Hematopoietic multipotent progenitor cell treated with erythropoietin and hydrocortisone succinate and interleukin-3 and kit ligand, for 15 days (in vitro differentiated cells): Measurements from ENCODE around the gene BMPR1B.

Source experiments
- DNase-seq: peaks from one replicate; pipeline ENCODE4 v3.0.0-alpha.2; 2015; ENCODE audit warnings: low spot score

Gene BMPR1B

DNA sequence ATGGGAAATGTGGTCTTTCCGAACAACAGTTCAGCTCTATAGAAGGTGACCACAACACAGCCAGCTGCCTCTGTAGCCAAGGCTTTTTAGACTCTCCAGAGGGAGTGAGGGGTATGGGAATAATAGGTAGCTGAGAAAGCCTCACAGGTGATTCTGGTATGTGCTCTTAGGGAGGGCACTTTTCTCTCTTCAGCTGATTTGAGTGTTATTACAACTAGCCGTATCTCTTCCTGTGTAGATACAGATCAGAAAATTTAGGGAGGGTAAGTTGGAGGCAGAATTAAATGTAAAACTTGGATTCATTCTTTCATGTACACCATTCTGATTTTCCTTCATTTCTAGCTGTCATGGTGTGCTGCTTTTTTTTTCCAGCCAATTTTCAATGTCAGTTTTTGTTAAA lies 154.9 kb downstream of the BMPR1B start:
- DNase-seq = no peak

DNA sequence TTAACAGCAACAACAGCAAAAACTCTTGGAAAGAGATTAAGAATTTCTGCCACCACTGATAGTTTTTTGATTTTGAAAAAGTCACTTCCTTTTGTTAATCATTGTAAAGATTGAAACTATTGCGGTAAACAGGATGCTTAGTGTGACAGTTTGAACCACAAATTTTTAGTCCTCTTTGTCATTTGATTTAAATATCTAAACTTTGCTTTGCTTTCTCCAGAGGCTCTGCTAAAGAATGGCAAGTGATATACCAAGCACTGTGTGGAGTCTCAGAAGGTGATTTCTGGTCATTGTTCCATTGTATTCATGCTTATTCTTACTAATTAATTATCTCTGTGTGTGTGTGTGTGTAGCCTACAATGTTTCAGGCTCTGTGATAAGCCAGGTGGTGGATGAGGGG lies 155.6 kb downstream of the BMPR1B start:
- no peak for DNase-seq

DNA sequence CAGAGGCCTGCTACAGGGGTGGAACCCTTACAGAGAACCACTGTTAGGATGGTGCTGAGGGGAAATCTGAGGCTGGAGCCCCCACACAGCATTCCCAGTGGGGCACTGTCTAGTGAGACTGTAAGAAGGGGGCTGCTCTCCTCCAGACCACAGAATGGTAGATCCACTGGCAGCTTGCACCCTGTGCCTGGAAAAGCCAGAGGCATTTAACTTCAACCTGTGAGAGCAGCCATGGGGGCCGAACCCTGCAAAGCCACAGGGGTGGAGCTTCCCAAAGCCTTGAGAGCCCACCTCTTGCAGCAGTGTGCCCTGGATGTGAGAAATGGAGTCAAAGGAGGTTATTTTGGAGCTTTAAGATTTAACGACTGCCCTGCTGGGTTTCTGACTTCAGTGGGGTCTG lies 159.4 kb downstream of the BMPR1B start:
- DNase-seq = no peak

DNA sequence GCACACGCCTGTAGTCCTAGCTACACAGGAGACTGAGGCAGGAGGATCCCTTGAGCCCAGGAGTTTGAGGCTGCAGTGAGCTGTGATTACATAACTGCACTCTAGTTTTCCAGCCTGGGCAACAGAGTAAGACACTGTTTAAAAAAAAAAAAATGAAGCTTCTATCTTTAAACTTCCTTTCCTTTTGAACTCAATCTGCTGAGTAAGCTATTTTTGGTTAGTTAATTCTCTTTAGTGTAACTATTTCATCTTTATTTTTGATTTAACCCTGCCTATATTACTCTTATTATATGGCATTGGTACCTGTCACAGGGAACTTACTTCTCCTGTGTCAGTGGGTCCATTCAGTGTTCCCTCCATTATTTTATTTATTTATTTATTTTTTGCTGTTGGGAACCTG lies 160.8 kb downstream of the BMPR1B start:
- no peak for DNase-seq

DNA sequence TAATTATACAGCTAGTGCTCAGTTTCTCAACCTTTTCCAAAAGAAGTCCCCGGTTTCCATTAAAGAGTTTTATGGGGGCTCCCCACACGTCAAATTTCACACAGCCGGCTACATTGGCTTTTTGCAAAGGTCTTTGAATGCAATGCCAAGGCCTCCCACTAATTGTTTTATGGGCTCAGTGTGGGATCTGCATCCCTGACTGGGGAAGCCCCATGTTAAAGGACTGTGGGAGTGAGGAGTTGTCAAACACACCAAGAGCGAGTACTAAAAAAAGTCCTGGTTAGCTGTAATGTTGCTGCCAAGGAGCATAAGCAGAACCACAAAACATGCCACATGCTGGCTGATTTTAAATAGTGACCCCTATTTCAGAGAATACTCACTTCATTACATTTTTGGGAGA lies 162.6 kb downstream of the BMPR1B start:
- DNase-seq = no peak

DNA sequence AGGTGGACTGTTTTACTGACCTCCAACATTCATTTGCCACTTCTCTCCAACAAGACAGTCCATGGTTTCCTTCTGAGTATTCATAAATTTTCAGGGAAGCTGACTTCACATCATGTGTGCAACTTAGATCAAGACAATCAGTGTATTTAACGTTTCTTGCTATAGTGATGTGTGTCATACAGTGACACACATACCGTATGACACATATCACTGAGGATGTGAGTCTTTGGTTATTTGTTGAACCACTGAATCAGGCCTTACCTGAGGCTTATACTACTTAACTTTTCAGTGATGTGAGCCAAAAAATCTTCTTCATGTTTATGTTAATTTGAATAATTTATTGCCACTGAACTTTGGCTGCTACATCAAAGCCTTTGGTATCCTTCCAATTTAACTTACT lies 166.8 kb downstream of the BMPR1B start:
- DNase-seq = no peak

DNA sequence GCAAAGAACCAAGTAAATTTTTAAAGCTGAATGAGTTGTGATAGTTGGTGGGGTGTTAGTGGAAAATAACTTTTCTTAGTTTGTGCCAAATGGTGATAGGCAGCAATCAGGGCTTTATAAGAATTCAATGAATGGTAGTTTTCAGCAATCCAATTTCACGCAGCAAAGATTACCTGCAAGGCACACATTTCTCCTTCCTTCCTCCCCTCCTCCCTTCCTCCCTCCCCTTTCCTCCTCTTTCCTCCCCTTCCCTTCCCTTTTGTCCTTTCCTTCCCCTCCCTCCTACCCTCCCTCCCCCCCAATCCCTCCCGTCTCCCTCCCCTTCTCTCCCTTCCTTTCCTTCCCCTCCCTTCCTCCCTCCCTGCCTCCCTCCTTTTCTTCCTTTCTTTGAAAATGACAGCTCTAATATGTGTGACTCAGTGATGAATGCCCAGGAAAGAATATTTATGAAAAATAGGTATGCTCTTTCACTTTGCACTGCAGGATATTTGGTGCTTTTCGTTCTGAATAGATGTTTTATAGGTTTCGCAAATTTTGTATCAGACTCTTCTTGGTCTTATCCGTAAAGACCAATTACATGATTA lies 168.1 kb downstream of the BMPR1B start:
- DNase-seq = no peak

DNA sequence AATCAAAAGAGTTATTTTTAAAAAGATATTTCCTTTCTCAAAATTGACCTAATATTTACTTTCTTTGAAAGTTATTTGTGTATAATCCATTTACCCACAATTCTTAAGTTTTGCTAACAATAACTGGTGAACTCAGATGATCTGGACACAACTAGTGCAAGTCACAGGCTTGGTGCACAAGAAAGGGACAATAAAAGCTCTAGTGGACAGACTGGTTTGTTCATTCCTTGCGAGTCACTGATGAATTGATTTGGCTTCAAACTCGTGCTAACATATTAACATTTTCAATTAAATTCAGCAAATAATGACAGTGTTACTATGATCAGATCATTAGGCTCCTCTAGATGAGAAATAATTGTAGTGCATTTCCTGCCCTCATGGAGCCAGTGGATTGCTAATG lies 169.2 kb downstream of the BMPR1B start:
- DNase-seq = no peak

DNA sequence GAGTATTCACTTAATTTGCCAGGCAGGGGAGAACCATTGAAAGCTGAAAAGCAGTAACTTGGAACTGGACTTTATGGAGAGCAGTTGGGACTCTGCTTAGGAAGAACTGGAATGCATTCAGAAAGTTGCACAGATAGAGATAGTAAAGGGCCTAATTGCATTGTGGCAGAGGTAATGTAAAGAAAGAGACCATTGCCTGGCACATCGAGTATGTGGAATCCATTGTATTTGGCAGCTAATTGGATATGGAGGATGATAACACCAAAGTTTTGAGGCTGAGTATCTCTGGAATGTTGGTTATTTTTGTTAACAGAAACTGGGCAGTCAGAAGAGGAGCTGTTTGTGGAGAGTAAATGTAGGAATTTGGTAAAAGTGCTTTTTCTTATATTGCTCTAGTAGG lies 169.9 kb downstream of the BMPR1B start:
- no peak for DNase-seq

DNA sequence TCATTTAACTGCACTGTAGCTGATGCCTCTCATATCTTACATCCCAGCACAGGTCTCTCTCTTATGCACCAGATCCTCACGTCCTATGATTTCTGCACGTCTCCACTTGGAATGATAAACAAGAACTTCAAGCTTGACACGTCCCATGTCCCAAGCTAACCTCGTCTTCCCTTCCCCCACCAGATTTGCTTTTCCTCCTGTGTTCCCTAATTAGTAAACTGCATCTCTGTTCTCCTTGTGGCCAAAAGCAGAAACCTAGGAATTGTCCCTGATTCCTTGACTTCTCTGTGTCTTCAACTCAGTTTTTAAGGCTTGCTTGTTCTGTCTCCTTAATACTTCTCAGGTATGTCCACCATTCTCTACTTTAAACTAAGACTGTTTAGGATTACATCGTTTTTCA lies 171.9 kb downstream of the BMPR1B start:
- DNase-seq = no peak

DNA sequence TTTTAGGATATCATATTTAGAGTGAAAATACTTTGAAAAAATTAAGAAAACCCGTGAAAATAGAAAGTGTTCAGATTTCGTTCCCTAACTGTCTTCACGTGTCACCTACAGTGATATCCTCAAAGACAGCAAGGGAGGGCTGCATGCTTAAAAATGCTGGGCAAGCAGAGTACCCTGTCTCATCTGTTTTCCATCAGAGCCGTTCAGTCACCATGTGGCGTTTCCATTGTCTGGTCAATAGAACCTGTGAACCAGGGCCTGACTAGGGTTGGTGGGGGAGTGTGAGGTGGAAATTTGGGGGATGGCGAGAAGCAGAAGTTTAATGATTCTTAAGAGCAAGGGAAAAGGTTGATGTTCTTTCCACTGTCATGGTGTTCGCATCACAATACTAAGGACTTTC lies 173.9 kb downstream of the BMPR1B start:
- DNase-seq = no peak

DNA sequence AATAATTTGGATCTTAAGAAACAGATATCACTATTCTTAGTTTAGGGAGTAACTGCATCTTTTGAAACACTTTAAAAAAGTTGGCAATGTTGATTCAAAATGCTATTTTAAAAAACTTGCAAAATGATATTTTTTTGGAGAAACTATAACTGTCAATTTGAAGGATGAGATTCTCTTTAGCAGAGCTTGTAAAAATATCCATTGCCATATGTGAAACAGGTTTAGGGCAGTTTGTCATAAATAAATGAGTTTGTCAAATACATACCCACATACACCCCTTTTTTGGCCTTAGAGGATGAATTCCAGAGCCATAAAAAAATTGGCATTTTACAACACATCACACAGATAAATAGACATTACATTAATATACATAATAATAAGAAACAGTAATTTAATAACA lies 174.6 kb downstream of the BMPR1B start:
- no peak for DNase-seq

DNA sequence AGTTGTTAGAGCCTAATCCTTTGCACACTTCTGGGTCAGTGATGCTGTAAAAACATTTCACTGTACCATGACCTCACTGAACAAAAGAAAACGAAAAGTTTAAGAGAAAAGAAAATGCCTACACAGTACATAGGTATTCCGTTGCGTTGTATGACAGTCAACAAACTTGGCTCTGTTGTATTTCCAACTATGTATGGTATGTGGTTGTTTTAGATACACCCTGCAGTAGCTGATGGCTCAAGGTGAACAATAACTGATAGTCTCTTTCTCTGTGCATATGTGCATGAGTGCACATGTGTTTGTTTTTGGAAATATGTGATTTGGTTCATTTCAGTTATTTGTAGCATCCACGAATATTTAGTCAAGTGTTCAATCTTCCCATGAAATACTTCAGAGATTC lies 176.0 kb downstream of the BMPR1B start:
- no peak for DNase-seq

DNA sequence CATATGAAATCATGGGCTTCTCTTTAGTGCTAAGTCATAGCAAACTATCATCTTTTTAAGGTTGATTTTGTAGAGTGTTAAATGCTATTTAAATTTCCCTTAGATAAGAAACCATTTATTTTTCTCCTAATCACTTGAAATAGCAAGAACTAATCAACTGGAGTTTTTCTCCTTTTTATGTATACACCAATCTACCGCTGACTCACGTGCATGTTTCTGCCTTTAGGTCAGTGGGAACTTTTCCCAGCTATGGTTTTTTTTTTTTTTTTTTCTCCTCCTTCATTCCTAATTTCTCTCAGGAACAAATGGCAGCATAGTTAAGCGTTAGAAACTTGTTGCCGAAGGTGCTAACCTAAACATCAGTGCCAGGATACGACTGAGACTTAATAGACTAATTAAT lies 176.4 kb downstream of the BMPR1B start:
- no peak for DNase-seq

DNA sequence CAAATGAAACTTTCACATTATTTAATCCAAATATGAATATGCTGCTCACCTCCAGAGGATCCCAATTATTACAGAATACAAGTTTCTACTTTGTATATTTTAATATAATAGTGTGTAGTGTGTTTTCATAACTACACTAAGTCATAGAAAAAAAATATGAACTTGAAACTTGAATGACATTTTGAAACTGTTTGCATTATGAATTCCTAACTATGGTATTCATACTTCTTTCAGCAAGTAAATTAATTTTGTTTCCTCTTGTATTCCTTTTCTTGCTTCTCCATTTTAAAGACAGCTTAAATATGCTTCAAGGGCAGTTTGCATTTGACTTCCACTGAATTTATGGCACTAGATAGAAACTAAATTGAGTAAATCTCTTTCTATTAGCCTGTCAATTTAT lies 177.1 kb downstream of the BMPR1B start:
- DNase-seq = no peak

DNA sequence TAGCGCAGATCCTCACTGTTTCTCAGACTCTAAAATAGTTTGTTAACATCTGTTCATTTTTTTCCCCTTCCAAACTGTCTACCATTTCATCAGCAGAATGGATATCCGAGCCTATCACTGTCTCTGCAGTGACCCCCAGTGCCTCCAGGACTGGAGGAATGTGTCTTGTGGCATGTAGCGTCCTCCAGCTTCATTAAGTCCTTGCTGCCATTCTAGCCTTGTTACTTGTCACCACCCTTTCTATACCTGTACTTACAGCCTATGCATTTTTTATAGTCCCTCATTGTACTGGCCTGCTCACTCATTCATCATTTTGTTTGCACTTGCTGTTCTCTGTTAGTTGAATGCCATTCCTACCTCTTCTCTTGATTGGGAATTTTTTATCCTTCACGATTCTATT lies 179.1 kb downstream of the BMPR1B start:
- no peak for DNase-seq

DNA sequence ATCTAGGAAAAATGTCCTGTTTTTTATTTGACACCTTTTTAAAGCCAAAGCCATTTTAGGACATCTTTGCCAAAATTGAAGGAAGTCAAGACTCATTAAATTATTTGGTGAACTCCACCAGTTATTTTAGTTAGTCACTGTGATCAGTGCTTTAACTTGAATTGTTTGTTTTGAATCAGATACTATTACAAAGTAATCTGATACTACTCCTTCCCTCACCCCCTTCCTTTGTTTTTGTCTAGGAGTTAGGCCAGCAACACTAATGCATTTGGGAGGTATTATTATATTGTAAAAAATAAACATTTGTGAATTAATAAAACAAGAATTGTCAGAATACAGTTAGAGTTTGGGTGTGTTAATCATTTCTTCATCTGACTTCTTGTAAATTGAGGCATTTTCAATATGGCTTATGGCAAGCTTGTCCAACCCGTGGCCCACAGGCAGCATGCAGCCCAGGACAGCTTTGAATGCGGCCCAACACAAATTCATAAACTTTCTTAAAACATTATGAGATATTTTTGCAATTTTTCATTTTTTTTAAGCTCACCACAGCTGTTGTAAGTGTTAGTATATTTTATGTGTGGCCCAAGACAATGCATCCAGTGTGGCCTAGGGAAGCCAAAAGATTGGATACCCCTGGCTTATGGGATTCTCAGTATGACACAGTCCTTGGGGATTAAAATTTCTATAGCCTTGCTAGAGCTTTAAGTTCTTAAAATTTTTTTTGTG lies 182.2 kb downstream of the BMPR1B start:
- DNase-seq = no peak

DNA sequence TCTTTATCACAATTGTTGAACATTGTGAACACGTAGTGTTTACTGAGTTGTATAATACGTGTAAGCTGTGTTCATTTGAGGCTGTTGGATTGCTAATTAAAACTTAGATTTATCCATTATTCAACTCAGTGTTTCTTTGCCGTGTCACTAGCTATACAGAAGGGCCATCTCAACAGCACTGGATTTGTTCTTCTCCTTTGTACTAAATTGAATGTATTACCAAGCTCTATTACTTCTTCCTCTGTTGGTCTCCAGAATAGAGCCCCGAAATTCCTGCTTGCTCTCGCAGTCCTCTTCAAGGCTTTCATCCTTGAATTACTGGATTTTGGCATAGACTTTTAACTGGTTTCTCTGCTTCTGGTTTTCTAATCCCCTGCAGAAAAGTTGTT lies 182.8 kb downstream of the BMPR1B start:
- DNase-seq = no peak

DNA sequence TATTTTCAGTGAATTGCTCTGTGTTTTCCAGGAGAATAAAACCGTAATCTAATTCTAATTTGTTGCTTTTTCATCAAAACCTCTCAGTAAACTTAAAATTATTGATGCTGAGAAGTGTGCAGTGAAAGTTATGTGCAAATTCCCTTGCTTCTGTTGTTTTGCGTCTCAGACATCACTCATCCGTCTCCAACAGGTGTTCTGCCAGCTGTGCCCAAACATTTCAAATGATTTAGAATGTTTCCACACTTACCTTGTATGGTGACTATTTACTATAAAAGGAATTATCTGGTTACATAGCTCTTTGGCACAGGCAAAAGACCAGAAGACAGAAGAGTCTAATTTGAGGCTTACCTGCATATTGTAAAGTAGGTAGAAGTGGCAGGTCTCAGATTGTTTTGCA lies 184.0 kb downstream of the BMPR1B start:
- no peak for DNase-seq

DNA sequence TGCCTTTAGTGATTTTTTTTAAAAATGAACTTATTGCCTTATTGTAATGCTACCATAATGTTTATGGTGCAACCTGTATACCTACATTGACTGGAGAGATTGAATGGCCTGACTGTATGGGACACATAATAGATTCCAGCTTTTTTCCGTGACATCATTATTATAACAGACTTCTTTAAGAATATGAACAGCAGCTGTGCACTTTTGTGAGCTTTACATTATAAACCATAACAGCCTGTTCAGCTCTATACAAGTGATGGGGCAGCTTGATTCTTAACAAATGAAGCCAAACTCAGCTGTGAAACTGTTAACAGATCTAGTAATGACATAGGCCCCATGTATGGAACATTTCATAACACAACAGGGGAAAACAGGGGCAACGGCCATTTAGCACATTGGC lies 187.0 kb downstream of the BMPR1B start:
- no peak for DNase-seq

DNA sequence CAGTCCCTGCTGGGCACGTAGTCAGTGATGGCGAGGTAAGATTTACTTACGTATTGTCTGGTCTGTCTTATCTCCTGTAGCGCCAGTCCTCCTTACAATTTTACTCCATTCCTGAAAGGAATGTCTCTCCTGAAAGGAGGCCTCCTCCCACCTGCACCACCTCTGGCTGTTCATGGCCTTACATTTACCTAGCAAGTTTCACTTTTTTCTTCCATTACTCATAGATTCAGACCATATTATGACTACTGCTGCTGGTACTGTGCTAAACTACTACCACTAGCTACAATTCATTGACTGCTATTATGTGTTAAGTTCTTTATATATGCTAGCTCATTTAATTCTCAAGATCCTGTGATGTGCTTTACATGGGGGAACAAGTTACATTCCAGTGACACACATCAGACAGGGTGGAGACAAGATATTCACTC lies 189.9 kb downstream of the BMPR1B start:
- DNase-seq = no peak

DNA sequence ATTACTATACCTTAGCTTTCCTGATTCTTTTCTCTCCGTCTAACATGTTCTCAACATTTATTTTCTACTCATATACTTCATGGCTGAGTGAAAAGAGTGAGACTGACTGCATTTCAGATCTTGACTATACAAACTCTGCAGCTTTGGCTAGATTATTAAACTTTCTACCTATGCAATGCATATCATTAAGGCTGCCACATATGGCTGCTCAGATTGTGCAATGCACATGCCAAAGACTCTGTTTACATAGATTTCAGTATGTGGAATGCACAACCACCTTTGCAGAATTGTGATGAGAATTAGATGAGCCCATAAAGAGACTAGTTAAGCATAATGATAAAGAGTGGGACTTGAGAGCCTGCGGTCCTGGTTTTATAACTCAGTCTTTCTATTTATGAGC lies 196.5 kb downstream of the BMPR1B start:
- no peak for DNase-seq

DNA sequence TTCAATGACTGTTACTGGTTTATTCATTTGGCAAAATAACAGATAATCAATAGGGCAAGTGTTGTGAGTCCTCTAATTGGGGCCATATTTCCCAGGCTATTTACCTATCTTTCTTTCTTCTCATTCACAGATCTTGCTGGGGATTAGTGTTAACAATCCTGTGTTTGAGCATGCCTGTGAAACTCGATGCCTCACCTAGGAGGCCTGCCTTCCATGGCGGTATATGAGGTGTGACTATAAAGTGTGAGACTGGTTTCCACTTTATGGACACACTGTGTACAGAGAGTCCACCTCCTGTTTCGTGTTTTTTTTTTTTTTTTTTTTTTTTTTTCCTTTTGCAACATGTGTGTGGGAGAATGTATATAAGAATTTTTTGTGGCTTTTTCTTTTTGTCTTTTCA lies 199.3 kb downstream of the BMPR1B start:
- DNase-seq = no peak

DNA sequence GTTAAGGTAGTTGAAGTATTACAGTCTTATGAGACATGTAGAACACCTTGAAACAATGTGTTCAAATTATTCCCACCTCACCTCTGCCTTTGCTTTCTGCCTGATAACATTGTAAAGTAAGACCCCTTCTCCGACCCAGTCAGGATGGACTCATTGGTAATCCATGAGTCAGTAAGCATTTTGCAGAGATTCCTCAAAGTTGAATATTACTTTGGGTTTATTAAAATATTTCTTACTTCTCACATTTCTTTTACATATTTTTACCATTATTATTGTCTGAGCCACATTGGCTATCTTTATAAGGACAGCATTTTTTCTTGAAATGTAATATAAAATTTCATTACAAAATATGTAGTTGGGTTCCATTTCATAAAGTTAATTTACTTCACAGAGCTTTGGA lies 201.6 kb downstream of the BMPR1B start:
- no peak for DNase-seq
